A549 (cell line): ENCODE measurements around the gene CBY1. TPM values are rescaled to one million over a fixed set of nuclear protein-coding genes. Genes with fewer than 3 reads are reported as not detected.

Experiments
- ATAC-seq, 2 experiments: fragments of 200-7000 bp in 1 of 2; fragments of >200 bp in 1 of 2; cut with Nextera tagmentation in 1 of 2; cut with Tn5 transposase in 1 of 2; 3 replicates each; pipeline versions ENCODE4 v1.8.0 to v1.9.1; 2018 to 2020; ENCODE audit warnings: mild to moderate bottlenecking in 1 of 2, moderate library complexity in 1 of 2
- CTCF ChIA-PET: fragments of 300-600 bp; sonication (Branson Sonifier 250); formaldehyde crosslinking; extraction: SDS; loops from one replicate; lab custom pipeline; 2021; ENCODE audit warnings: antibody characterized with exemption, inconsistent platforms; lab: Yijun Ruan, JAX
- POLR2A ChIA-PET: fragments of 350-600 bp; formaldehyde crosslinking; extraction: SDS; loops from one replicate; lab custom pipeline; 2021; ENCODE audit warnings: antibody characterized with exemption, inconsistent platforms; lab: Yijun Ruan, JAX
- DNase-seq, 2 experiments: peaks; one replicate each; pipeline versions ENCODE4 v3.0.0 to v3.0.0-alpha.2; 2011 to 2016; ENCODE audit warnings: low read depth in 1 of 2, low spot score in 1 of 2
- FAIRE-seq: peaks from 2 replicates; lab custom pipeline; 2011; peaks lifted over from hg19 to GRCh38; lab: Jason Lieb, UNC
- H3K27ac ChIP-seq, 2 experiments: fragments of >200 bp; sonication (Bioruptor Twin); formaldehyde crosslinking; 3 replicates each; pipeline ENCODE4 v1.5.1; 2016 to 2017
- H3K4me1 ChIP-seq: fragments of >200 bp; sonication (Bioruptor Twin); formaldehyde crosslinking; 3 replicates; pipeline ENCODE4 v1.6.1; 2016
- H3K4me2 ChIP-seq: fragments of >200 bp; sonication (Bioruptor Twin); formaldehyde crosslinking; 3 replicates; pipeline ENCODE4 v1.6.1; 2016
- H3K4me3 ChIP-seq: fragments of >200 bp; sonication (Bioruptor Twin); formaldehyde crosslinking; 3 replicates; pipeline ENCODE4 v1.5.1; 2016
- H3K9me3 ChIP-seq: fragments of >200 bp; sonication (Bioruptor Twin); formaldehyde crosslinking; 3 replicates; pipeline ENCODE4 v1.6.1; 2016
- CHD4 ChIP-seq: fragments of 200-600 bp; sonication (generic); IDR thresholded peaks from 2 replicates; pipeline ENCODE4 v1.6.1; 2016; ENCODE audit warnings: antibody characterized with exemption, mild to moderate bottlenecking, borderline replicate concordance
- E2F6 ChIP-seq: IDR thresholded peaks from 2 replicates; pipeline ENCODE4 v1.6.1; 2012; ENCODE audit warnings: low read depth, borderline replicate concordance
- ELK1 ChIP-seq: fragments of 150-350 bp; IDR thresholded peaks from 2 replicates; pipeline ENCODE4 v1.6.1; 2014; ENCODE audit warnings: low read depth, mild to moderate bottlenecking, low read length
- FOSB ChIP-seq: fragments of 250-450 bp; sonication (Bioruptor Pico); IDR thresholded peaks from 2 replicates; pipeline ENCODE4 v1.5.0; 2020; ENCODE audit warnings: mild to moderate bottlenecking, moderate library complexity
- FOSL2 ChIP-seq, 2 experiments: fragments of 450-650 bp in 1 of 2; fragments of >200 bp in 1 of 2; sonication (Bioruptor Twin) in 1 of 2; formaldehyde crosslinking; IDR thresholded peaks; 2 replicates each; pipeline versions ENCODE4 v1.5.0 to v1.6.1; 2016 to 2020; ENCODE audit warnings: mild to moderate bottlenecking in 1 of 2, moderate library complexity in 1 of 2
- GATA3 ChIP-seq: IDR thresholded peaks from 2 replicates; pipeline ENCODE4 v1.6.1; 2012; ENCODE audit warnings: borderline replicate concordance
- HDAC2 ChIP-seq: fragments of 200-600 bp; sonication (generic); IDR thresholded peaks from 2 replicates; pipeline ENCODE4 v1.6.1; 2016
- HMGXB4 ChIP-seq: fragments of 250-450 bp; sonication (Bioruptor Pico); IDR thresholded peaks from 2 replicates; pipeline ENCODE4 v1.5.0; 2021; ENCODE audit warnings: mild to moderate bottlenecking, moderate library complexity, borderline replicate concordance
- HOXB5 ChIP-seq: fragments of 250-450 bp; sonication (Bioruptor Pico); IDR thresholded peaks from 2 replicates; pipeline ENCODE4 v1.5.0; 2020; ENCODE audit warnings: mild to moderate bottlenecking, moderate library complexity
- KDM1A ChIP-seq: fragments of 200-600 bp; sonication (generic); IDR thresholded peaks from 2 replicates; pipeline ENCODE4 v1.6.1; 2016; ENCODE audit warnings: low read depth, mild to moderate bottlenecking
- KDM5A ChIP-seq: fragments of 200-600 bp; sonication (generic); IDR thresholded peaks from 2 replicates; pipeline ENCODE4 v1.6.1; 2016; ENCODE audit warnings: antibody characterized with exemption, mild to moderate bottlenecking
- MAFK ChIP-seq: fragments of 450-650 bp; IDR thresholded peaks from 2 replicates; pipeline ENCODE4 v1.6.1; 2014; ENCODE audit not compliant: partially characterized antibody
- MAX ChIP-seq: IDR thresholded peaks from 2 replicates; pipeline ENCODE4 v1.6.1; 2012
- MAZ ChIP-seq: fragments of 150-350 bp; IDR thresholded peaks from 2 replicates; pipeline ENCODE4 v1.6.1; 2014; ENCODE audit warnings: antibody characterized with exemption, low read depth, low read length, borderline replicate concordance
- NPAS2 ChIP-seq: fragments of 250-450 bp; sonication (Bioruptor Pico); IDR thresholded peaks from 2 replicates; pipeline ENCODE4 v1.8.0; 2022; ENCODE audit warnings: mild to moderate bottlenecking, moderate library complexity, borderline replicate concordance
- PHF8 ChIP-seq: fragments of 200-600 bp; sonication (generic); IDR thresholded peaks from 2 replicates; pipeline ENCODE4 v1.6.1; 2016; ENCODE audit warnings: low read depth, mild to moderate bottlenecking, antibody characterized with exemption, moderate library complexity, borderline replicate concordance
- POLR2A ChIP-seq: IDR thresholded peaks from 2 replicates; pipeline ENCODE4 v1.6.1; 2012; ENCODE audit warnings: mild to moderate bottlenecking, low read length
- POLR2AphosphoS2 ChIP-seq: conservative IDR thresholded peaks from 2 replicates; pipeline ENCODE4 v1.6.1; 2012; ENCODE audit warnings: low read length, improper control_type of control experiment, inconsistent platforms
- RCOR1 ChIP-seq: fragments of 150-350 bp; IDR thresholded peaks from 2 replicates; pipeline ENCODE4 v1.6.1; 2014; ENCODE audit warnings: antibody characterized with exemption, low read length, low read depth
- REST ChIP-seq: fragments of 200-600 bp; sonication (generic); IDR thresholded peaks from 2 replicates; pipeline ENCODE4 v1.6.1; 2016; ENCODE audit warnings: antibody characterized with exemption, mild to moderate bottlenecking, moderate library complexity
- SREBF2 ChIP-seq: fragments of 450-650 bp; IDR thresholded peaks from 2 replicates; pipeline ENCODE4 v1.6.1; 2014; ENCODE audit warnings: mild to moderate bottlenecking, moderate library complexity
- TFCP2L1 ChIP-seq: fragments of 250-450 bp; sonication (Bioruptor Pico); IDR thresholded peaks from 2 replicates; pipeline ENCODE4 v1.5.0; 2021; ENCODE audit warnings: mild to moderate bottlenecking
- ZC3H11A ChIP-seq: fragments of 450-650 bp; IDR thresholded peaks from 2 replicates; pipeline ENCODE4 v1.6.1; 2014; ENCODE audit warnings: antibody characterized with exemption, mild to moderate bottlenecking
- ZSCAN20 ChIP-seq: fragments of 250-450 bp; sonication (Bioruptor Pico); IDR thresholded peaks from 2 replicates; pipeline ENCODE4 v1.8.0; 2022; ENCODE audit warnings: mild to moderate bottlenecking, moderate library complexity
- WGBS: methylation state at CpG from one replicate; pipeline ENCODE4 v1.1.6; 2017; ENCODE audit errors: missing lambda C conversion rate; 5-methylcytosine and 5-hydroxymethylcytosine counted together
- polyA plus RNA-seq, 4 experiments: library from polyadenylated mRNA; depleted of rRNA in 3 of 4; stranded (reverse); fragments of >200 nt; fragmentation: RNase III in 1 of 4; extraction: RNeasy Plus Mini Kit Qiagen cat#74134 plus additional on column Dnase treatment in 1 of 4; gene quantifications; 2 replicates in 3 of 4; 3 replicates in 1 of 4; pipeline ENCODE4 v1.2.3, GENCODE V29; 2011 to 2017

CBY1 gene
- polyA plus RNA-seq, 2 of the 4 experiments (the other 2 are of a cell fraction): 19.4 to 20.8 TPM

GRCh38 chr22:38607680-38608079 lies 48.8 kb upstream of the CBY1 start (continued):
- no peak for TF ChIP-seq REST

- WGBS: 92% methylated on average over 13 of the region's 13 CpGs
- Histone ChIP-seq H3K27ac (no peak overlapping the region), H3K4me1 (peaks cover 9% of the 10 kb centered on the region; the same call in 2 of the 3 replicates), H3K4me3 (no peak overlapping the region), H3K4me2 (no peak overlapping the region), H3K9me3 (no peaks in the 10 kb centered on the region)
- FAIRE-seq (no peak), DNase-seq (no peak), ATAC-seq (no peak)
- POLR2A ChIA-PET: interaction anchor here (0.6 kb wide), 1 partner anchor 17 kb away, joined by 3 read pairs; no protein-coding TSS in a partner anchor
- CTCF ChIA-PET: interaction anchor here (0.9 kb wide), 1 partner anchor 23 kb away, joined by 3 read pairs; no protein-coding TSS in a partner anchor
- TF ChIP-seq MAFK (no peak), SREBF2 (no peak), MAX (no peak), POLR2AphosphoS2 (no peak), HOXB5 (CRISPR knock-in tag) (no peak), NPAS2 (CRISPR knock-in tag) (no peak), CHD4 (no peak), E2F6 (no peak), KDM5A (no peak), HMGXB4 (CRISPR knock-in tag) (no peak), HDAC2 (no peak), TFCP2L1 (CRISPR knock-in tag) (no peak), ZC3H11A (no peak), GATA3 (no peak)
Measured at GRCh38 chr22:38608992-38609750, 47.3 kb upstream of the CBY1 start.

- 70% methylated on average over 2 of the region's 5 CpGs for WGBS
- no peak for ATAC-seq
- Histone ChIP-seq H3K4me1 (peaks cover 9% of the 10 kb centered on the region; the same call in 2 of the 3 replicates), H3K27ac (no peak overlapping the region), H3K4me3 (no peak overlapping the region), H3K4me2 (no peak overlapping the region), H3K9me3 (no peaks in the 10 kb centered on the region)
- no peak for TF ChIP-seq KDM1A
- no peak for TF ChIP-seq NPAS2 (CRISPR knock-in tag)
- no peak for TF ChIP-seq FOSL2 (IDR thresholded peaks at IDR 0.05)
- no peak for TF ChIP-seq FOSL2 (CRISPR knock-in tag; IDR thresholded peaks at IDR 0.05)
- TF ChIP-seq POLR2A: no peak
- no peak for TF ChIP-seq HMGXB4 (CRISPR knock-in tag)
- no peak for TF ChIP-seq PHF8
- TF ChIP-seq ELK1: no peak
- TF ChIP-seq FOSB (CRISPR knock-in tag): no peak
- TF ChIP-seq RCOR1: no peak
- TF ChIP-seq MAFK: no peak
- no peak for TF ChIP-seq ZSCAN20
- TF ChIP-seq MAZ: no peak
- DNase-seq: no peak
- ChIA-PET CTCF (no interaction called here), POLR2A (interaction anchor here (0.6 kb wide), 1 partner anchor 18 kb away, joined by 3 read pairs; no protein-coding TSS in a partner anchor)
- FAIRE-seq: no peak
Measured at GRCh38 chr22:38610234-38610633, 46.2 kb upstream of the CBY1 start.
